Panc1 (cell line): ENCODE measurements around the gene TMEM207. TPM values are rescaled to one million over a fixed set of nuclear protein-coding genes. Genes with fewer than 3 reads are reported as not detected.

ENCODE experiments used
- ATAC-seq: fragments of 200-7000 bp; cut with Tn5 transposase; 2 replicates; pipeline ENCODE4 v1.9.1; 2020; ENCODE audit warnings: mild to moderate bottlenecking, moderate library complexity
- BruUV-seq: library from RNA; stranded (reverse); fragments of 400-500 nt; replicated peaks from 2 replicates; lab custom pipeline; 2021; lab: Mats Ljungman, UMichigan
- CTCF ChIA-PET: fragments of 300-600 bp; sonication (Branson Sonifier 250); formaldehyde crosslinking; loops from one replicate; lab custom pipeline; 2022; ENCODE audit warnings: antibody characterized with exemption; lab: Charles Lee
- POLR2A ChIA-PET: fragments of 300-600 bp; sonication (Branson Sonifier 250); formaldehyde crosslinking; loops from one replicate; lab custom pipeline; 2022; ENCODE audit warnings: antibody characterized with exemption; lab: Charles Lee
- DNase-seq: peaks from one replicate; pipeline ENCODE4 v3.0.0-alpha.2; 2010; ENCODE audit warnings: low read depth, low spot score
- H3K27ac ChIP-seq: 2 replicates; pipeline ENCODE4 v1.5.1; 2011; ENCODE audit warnings: mild to moderate bottlenecking, low read length, inconsistent platforms
- H3K27me3 ChIP-seq: fragments of 200-500 bp; sonication (Bioruptor generic); 2 replicates; pipeline ENCODE4 v1.6.0; 2014; ENCODE audit warnings: low read length, inconsistent platforms; ENCODE audit not compliant: control insufficient read depth, insufficient read depth
- H3K36me3 ChIP-seq: fragments of 200-500 bp; sonication (Bioruptor generic); 2 replicates; pipeline ENCODE4 v1.5.1; 2014; ENCODE audit warnings: inconsistent platforms, mild to moderate bottlenecking, low read length, moderate library complexity; ENCODE audit not compliant: control insufficient read depth, insufficient read depth
- H3K4me1 ChIP-seq: 2 replicates; pipeline ENCODE4 v1.5.1; 2011; ENCODE audit warnings: inconsistent platforms, mild to moderate bottlenecking, low read length, moderate library complexity; ENCODE audit not compliant: control insufficient read depth, insufficient read depth
- H3K4me3 ChIP-seq, 2 experiments: 2 replicates each; pipeline ENCODE4 v1.5.1; 2011 to 2012; ENCODE audit warnings: low read depth in 2 of 2, low read length in 2 of 2, mild to moderate bottlenecking in 2 of 2, inconsistent platforms in 1 of 2, moderate library complexity in 1 of 2
- H3K9me3 ChIP-seq: fragments of 200-500 bp; sonication (Bioruptor generic); 2 replicates; pipeline ENCODE4 v1.5.1; 2014; ENCODE audit warnings: low read depth, mild to moderate bottlenecking, inconsistent platforms, low read length, moderate library complexity; ENCODE audit not compliant: control insufficient read depth, insufficient read depth
- POLR2AphosphoS5 ChIP-seq: IDR thresholded peaks from 2 replicates; pipeline ENCODE4 v1.6.1; 2012; ENCODE audit warnings: mild to moderate bottlenecking, low read depth, low read length, moderate library complexity
- SIN3A ChIP-seq: IDR thresholded peaks from 2 replicates; pipeline ENCODE4 v1.6.1; 2012; ENCODE audit warnings: low read depth, mild to moderate bottlenecking, low read length, moderate library complexity, borderline replicate concordance; ENCODE audit not compliant: insufficient read depth
- TCF7L2 ChIP-seq: IDR thresholded peaks from 2 replicates; pipeline ENCODE4 v1.6.1; 2011; ENCODE audit warnings: mild to moderate bottlenecking, low read depth, low read length, inconsistent platforms
- in situ Hi-C: cut with HindIII; loops from 2 replicates; pipeline ENCODE4 v1.10.0; 2016; ENCODE audit warnings: low sequenced_read_pairs, low pct_unique_long_range_greater_than_20kb
- intact Hi-C: fragments of 100-400 bp; cut with micrococcal nuclease; formaldehyde crosslinking; loops from one replicate; pipeline ENCODE4 v1.10.0; 2022; ENCODE audit not compliant: unreplicated experiment
- total RNA-seq: library from RNA; stranded (reverse); gene quantifications from one replicate; pipeline ENCODE4 v1.2.1, GENCODE V29; 2021; ENCODE audit not compliant: unreplicated experiment
- TF ChIP-seq, protein P1 (sequence below), 2 experiments: IDR thresholded peaks; 2 replicates each; pipeline ENCODE4 v1.6.1; 2011 to 2012; ENCODE audit warnings: low read depth in 2 of 2, control low read depth in 1 of 2, low read length in 1 of 2, mild to moderate bottlenecking in 1 of 2, moderate library complexity in 1 of 2; ENCODE audit not compliant: insufficient read depth in 1 of 2
- TF ChIP-seq, protein P2 (sequence below): fragments of 450-650 bp; IDR thresholded peaks from 2 replicates; pipeline ENCODE4 v1.5.1; 2017; ENCODE audit warnings: mild to moderate bottlenecking

TMEM207 gene
- total RNA-seq, 1 experiment from 2014 or later: not detected

DNA sequence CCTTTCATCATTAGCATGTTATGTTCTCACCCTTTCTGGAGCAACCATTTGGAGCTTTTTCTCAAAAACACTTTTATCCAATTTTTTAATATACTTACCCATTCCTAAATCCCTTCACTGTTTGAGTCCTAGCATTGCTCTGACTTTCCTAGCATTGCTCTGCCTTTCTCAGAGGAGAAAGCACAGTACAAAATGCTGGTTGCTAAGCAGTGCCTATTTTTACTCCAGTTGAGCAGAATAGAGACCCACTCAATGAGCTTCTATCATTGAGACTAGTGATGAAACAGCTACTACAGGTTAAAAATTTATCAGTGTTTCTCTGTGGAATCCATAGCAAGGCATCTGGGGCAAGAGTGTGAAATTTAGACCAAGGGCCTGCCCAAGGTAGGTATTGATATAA lies 42.4 kb upstream of the TMEM207 start:
- Histone ChIP-seq H3K27ac (no peak overlapping the region), H3K4me1 (no peaks in the 10 kb centered on the region), H3K9me3 (no peaks in the 10 kb centered on the region), H3K4me3 (no peak overlapping the region), H3K36me3 (no peaks in the 10 kb centered on the region), H3K27me3 (no peaks in the 10 kb centered on the region)
- ATAC-seq (no peak), DNase-seq (no peak)
- in situ Hi-C loops (no loop called here), intact Hi-C loops (no loop called here)
- CTCF ChIA-PET: no interaction called here
- no TSS peak for BruUV-seq
- TF ChIP-seq SIN3A: no peak
- TF ChIP-seq, protein P1, sequence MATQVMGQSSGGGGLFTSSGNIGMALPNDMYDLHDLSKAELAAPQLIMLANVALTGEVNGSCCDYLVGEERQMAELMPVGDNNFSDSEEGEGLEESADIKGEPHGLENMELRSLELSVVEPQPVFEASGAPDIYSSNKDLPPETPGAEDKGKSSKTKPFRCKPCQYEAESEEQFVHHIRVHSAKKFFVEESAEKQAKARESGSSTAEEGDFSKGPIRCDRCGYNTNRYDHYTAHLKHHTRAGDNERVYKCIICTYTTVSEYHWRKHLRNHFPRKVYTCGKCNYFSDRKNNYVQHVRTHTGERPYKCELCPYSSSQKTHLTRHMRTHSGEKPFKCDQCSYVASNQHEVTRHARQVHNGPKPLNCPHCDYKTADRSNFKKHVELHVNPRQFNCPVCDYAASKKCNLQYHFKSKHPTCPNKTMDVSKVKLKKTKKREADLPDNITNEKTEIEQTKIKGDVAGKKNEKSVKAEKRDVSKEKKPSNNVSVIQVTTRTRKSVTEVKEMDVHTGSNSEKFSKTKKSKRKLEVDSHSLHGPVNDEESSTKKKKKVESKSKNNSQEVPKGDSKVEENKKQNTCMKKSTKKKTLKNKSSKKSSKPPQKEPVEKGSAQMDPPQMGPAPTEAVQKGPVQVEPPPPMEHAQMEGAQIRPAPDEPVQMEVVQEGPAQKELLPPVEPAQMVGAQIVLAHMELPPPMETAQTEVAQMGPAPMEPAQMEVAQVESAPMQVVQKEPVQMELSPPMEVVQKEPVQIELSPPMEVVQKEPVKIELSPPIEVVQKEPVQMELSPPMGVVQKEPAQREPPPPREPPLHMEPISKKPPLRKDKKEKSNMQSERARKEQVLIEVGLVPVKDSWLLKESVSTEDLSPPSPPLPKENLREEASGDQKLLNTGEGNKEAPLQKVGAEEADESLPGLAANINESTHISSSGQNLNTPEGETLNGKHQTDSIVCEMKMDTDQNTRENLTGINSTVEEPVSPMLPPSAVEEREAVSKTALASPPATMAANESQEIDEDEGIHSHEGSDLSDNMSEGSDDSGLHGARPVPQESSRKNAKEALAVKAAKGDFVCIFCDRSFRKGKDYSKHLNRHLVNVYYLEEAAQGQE (IDR thresholded peaks at IDR 0.05; ENCODE audit: insufficient read depth in 1 of 2, low read depth in 2 of 2, low read length in 1 of 2): no peak
- TF ChIP-seq, protein P2, sequence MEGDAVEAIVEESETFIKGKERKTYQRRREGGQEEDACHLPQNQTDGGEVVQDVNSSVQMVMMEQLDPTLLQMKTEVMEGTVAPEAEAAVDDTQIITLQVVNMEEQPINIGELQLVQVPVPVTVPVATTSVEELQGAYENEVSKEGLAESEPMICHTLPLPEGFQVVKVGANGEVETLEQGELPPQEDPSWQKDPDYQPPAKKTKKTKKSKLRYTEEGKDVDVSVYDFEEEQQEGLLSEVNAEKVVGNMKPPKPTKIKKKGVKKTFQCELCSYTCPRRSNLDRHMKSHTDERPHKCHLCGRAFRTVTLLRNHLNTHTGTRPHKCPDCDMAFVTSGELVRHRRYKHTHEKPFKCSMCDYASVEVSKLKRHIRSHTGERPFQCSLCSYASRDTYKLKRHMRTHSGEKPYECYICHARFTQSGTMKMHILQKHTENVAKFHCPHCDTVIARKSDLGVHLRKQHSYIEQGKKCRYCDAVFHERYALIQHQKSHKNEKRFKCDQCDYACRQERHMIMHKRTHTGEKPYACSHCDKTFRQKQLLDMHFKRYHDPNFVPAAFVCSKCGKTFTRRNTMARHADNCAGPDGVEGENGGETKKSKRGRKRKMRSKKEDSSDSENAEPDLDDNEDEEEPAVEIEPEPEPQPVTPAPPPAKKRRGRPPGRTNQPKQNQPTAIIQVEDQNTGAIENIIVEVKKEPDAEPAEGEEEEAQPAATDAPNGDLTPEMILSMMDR: no peak
- TF ChIP-seq POLR2AphosphoS5: no peak
- no peak for TF ChIP-seq TCF7L2
- POLR2A ChIA-PET: no interaction called here

DNA sequence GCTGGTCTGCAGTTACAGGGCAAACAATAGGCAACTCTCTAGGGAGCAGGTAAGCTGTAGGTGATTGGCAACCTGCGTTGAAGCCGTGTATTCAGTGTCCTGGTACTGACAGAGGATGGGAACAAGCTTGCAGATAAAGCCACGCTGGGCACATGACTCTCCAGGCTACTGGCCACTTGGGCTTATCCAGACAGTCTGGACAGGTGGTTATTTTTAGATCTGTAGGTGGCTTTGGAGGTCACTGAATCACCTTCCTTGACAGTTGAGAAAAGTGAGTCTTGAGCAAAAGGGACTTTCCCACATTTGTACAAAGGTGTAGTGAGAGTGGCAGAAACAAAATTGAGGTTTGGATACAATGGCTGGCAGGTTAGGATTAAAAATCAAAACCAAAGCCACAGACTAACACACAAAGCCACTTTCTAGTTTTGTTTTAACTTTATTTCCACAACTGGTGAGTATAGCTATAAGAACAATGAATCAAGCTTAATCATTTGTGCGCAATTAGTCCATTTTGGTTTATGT lies 41.9 kb upstream of the TMEM207 start:
- ATAC-seq (no peak; the same call in 1 of the 2 replicates), DNase-seq (no peak)
- H3K36me3 ChIP-seq: no peaks in the 10 kb centered on the region
- no peaks in the 10 kb centered on the region for H3K9me3 ChIP-seq
- no TSS peak for BruUV-seq
- CTCF ChIA-PET: no interaction called here
- no peaks in the 10 kb centered on the region for H3K27me3 ChIP-seq
- H3K27ac ChIP-seq: no peak overlapping the region
- H3K4me1 ChIP-seq: no peaks in the 10 kb centered on the region
- intact Hi-C loops: no loop called here
- TF ChIP-seq SIN3A (no peak), TCF7L2 (no peak), POLR2AphosphoS5 (no peak)
- TF ChIP-seq, protein P2: no peak
- TF ChIP-seq, protein P1 (IDR thresholded peaks at IDR 0.05; ENCODE audit: insufficient read depth in 1 of 2, low read depth in 2 of 2, low read length in 1 of 2): no peak
- in situ Hi-C loops: no loop called here
- H3K4me3 ChIP-seq: no peak overlapping the region
- POLR2A ChIA-PET: no interaction called here
